ENCODE measurements around the gene FCRL2.

GRCh38 chr1:157696966-157697628 is 79.8 kb downstream of the FCRL2 start:
- TF ChIP-seq CTCF (IDR thresholded peaks at IDR 0.05), result no peak
- no peak for TF ChIP-seq POLR2A (IDR thresholded peaks at IDR 0.05)

All from lower leg skin (tissue), 3 donors.